ENCODE data around the gene DLEC1. TPM values are rescaled to one million over a fixed set of nuclear protein-coding genes. Genes with fewer than 3 reads are reported as not detected.

The DLEC1 gene
- total and polyA plus RNA-seq, 9 of the 15 experiments (the other 6 are each of a cell fraction or from before 2014, with no cell fraction given) = 0.07 to 0.08 TPM; not detected in 7

DNA sequence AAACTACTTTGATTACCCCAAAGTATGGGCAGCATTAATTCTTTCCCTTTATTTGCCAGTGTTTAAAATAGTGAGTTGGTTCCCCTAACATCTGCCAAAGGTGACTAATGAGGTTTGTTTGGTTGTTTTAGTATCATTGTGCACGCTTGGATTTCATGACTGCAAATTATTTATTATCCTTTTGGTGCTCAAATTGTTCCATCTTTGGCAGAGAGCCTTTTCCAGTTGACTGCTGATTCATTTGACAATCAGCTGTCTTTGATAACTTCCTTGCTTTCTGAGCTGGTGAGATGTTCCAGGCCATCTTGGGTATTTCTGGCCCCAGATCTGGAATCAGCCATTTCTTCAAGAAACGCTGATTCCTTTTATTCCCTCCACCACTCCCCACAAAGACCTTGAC lies 8.9 kb downstream of the DLEC1 start:
- TF ChIP-seq TCFL5 (CRISPR knock-in tag; conservative IDR thresholded peaks at IDR 0.05) (no peak), ZNF184 (CRISPR knock-in tag; IDR thresholded peaks at IDR 0.05) (no peak), DDX20 (tag; IDR thresholded peaks at IDR 0.05; ENCODE audit: low read depth) (no peak), SIRT6 (IDR thresholded peaks at IDR 0.05; ENCODE audit: low read depth, low read length) (no peak), ZNF507 (tag; conservative IDR thresholded peaks at IDR 0.05) (no peak), ZNF324 (CRISPR knock-in tag; IDR thresholded peaks at IDR 0.05) (no peak), SREBF2 (CRISPR knock-in tag; IDR thresholded peaks at IDR 0.05) (no peak), HDAC8 (tag; IDR thresholded peaks at IDR 0.05) (no peak), FIP1L1 (IDR thresholded peaks at IDR 0.05; ENCODE audit: low read depth, low read length, poor library complexity, severe bottlenecking) (no peak), CBX3 (IDR thresholded peaks at IDR 0.05; ENCODE audit: borderline replicate concordance in 1 of 2, low read length in 2 of 2) (no peak), GABPA (tag; conservative IDR thresholded peaks at IDR 0.05; ENCODE audit: low read depth) (no peak), SRSF3 (IDR thresholded peaks at IDR 0.05; ENCODE audit: insufficient read depth, low read length) (no peak), ZFPM2 (CRISPR knock-in tag; IDR thresholded peaks at IDR 0.05) (no peak), TCF7L2 (IDR thresholded peaks at IDR 0.05; ENCODE audit: low read depth, low read length) (no peak), CCNT2 (IDR thresholded peaks at IDR 0.05; ENCODE audit: borderline replicate concordance, extremely low read depth, insufficient read length, low read depth, low read length) (no peak), ZBTB8A (IDR thresholded peaks at IDR 0.05; ENCODE audit: partially characterized antibody) (no peak)
- TF ChIP-seq, protein P1, sequence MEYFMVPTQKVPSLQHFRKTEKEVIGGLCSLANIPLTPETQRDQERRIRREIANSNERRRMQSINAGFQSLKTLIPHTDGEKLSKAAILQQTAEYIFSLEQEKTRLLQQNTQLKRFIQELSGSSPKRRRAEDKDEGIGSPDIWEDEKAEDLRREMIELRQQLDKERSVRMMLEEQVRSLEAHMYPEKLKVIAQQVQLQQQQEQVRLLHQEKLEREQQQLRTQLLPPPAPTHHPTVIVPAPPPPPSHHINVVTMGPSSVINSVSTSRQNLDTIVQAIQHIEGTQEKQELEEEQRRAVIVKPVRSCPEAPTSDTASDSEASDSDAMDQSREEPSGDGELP (CRISPR knock-in tag; IDR thresholded peaks at IDR 0.05; ENCODE audit: borderline replicate concordance) = no peak
- TF ChIP-seq, protein P2, sequence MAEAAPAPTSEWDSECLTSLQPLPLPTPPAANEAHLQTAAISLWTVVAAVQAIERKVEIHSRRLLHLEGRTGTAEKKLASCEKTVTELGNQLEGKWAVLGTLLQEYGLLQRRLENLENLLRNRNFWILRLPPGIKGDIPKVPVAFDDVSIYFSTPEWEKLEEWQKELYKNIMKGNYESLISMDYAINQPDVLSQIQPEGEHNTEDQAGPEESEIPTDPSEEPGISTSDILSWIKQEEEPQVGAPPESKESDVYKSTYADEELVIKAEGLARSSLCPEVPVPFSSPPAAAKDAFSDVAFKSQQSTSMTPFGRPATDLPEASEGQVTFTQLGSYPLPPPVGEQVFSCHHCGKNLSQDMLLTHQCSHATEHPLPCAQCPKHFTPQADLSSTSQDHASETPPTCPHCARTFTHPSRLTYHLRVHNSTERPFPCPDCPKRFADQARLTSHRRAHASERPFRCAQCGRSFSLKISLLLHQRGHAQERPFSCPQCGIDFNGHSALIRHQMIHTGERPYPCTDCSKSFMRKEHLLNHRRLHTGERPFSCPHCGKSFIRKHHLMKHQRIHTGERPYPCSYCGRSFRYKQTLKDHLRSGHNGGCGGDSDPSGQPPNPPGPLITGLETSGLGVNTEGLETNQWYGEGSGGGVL (CRISPR knock-in tag; IDR thresholded peaks at IDR 0.05) = no peak
- TF ChIP-seq, protein P3, sequence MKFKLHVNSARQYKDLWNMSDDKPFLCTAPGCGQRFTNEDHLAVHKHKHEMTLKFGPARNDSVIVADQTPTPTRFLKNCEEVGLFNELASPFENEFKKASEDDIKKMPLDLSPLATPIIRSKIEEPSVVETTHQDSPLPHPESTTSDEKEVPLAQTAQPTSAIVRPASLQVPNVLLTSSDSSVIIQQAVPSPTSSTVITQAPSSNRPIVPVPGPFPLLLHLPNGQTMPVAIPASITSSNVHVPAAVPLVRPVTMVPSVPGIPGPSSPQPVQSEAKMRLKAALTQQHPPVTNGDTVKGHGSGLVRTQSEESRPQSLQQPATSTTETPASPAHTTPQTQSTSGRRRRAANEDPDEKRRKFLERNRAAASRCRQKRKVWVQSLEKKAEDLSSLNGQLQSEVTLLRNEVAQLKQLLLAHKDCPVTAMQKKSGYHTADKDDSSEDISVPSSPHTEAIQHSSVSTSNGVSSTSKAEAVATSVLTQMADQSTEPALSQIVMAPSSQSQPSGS (CRISPR knock-in tag; IDR thresholded peaks at IDR 0.05) = no peak
- Histone ChIP-seq H3K9ac (ENCODE audit: insufficient read depth in 1 of 2, low read depth in 2 of 2, low read length in 2 of 2) (no peak overlapping the region), H3K4me3 (no peak overlapping the region), H3K27ac (ENCODE audit: extremely low read depth, low read depth, low read length) (no peak overlapping the region), H3K9me3 (replicated peaks; ENCODE audit: control insufficient read depth, insufficient read depth, low read depth, low read length) (no peaks in the 10 kb centered on the region), H3K36me3 (ENCODE audit: control insufficient read depth, insufficient read depth, low read length) (no peaks in the 10 kb centered on the region), H2AFZ (ENCODE audit: low read depth, low read length) (no peak overlapping the region), H3K9me1 (ENCODE audit: control insufficient read depth, insufficient read depth, low read length) (no peaks in the 10 kb centered on the region), H4K20me1 (replicated peaks; ENCODE audit: control insufficient read depth, insufficient read depth, low read length) (no peaks in the 10 kb centered on the region), H3K4me1 (replicated peaks in 1 of 2; ENCODE audit: control insufficient read depth in 2 of 2, insufficient read depth in 2 of 2, low read length in 2 of 2) (peaks cover 0 to 3% of the 10 kb centered on the region in 2 experiments; a peak in 1 of 5 replicates), H3K4me2 (ENCODE audit: insufficient read depth, low read length) (no peak overlapping the region), H3K79me2 (ENCODE audit: control insufficient read depth, insufficient read depth, low read length) (no peaks in the 10 kb centered on the region), H3K27me3 (ENCODE audit: control insufficient read depth in 2 of 2, insufficient read depth in 2 of 2, low read length in 2 of 2) (peaks cover 43 to 55% of the 10 kb centered on the region in 2 experiments)
- FAIRE-seq (no peak), DNase-seq (ENCODE audit: extremely low read depth in 1 of 4, low spot score in 3 of 4) (no peak), ATAC-seq (no peak)
- ChIA-PET CTCF (ENCODE audit: low intra/inter-chr PET ratio) (no interaction called here), POLR2A (interaction anchor here (1.0 kb wide), 1 partner anchor 14 kb away, joined by 3 read pairs; no protein-coding TSS in a partner anchor)
- in situ Hi-C loops (cut with MboI) (no loop called here), intact Hi-C loops (cut with micrococcal nuclease) (no loop called here)
- 2% methylated on average over 2 of the region's 2 CpGs for WGBS (ENCODE audit: insufficient coverage, low coverage, missing lambda C conversion rate)
- BruUV-seq (replicated peaks) = no TSS peak
